ENCODE measurements around the gene SCN11A.

SCN11A gene

GRCh38 chr3:39051649-39052561, at the start of gene SCN11A, which contains the start of gene WDR48:
TSS of gene SCN11A (minus strand) at chr3:39051944. CDS start at chr3:38950362, 101,582 bp downstream.
TSS of gene WDR48 (plus strand) at chr3:39052016. CDS start at chr3:39052026, 10 bp downstream.
- H3K4me1 ChIP-seq (ENCODE audit: insufficient read depth, insufficient read length): no peaks in the 10 kb centered on the region
- no peaks in the 10 kb centered on the region for H3K36me3 ChIP-seq (ENCODE audit: insufficient read depth, insufficient read length, low read length)
- H3K4me3 ChIP-seq (ENCODE audit: insufficient read length, low read depth): peak within 1 kb of the TSS; percentile 93
- TF ChIP-seq ZNF274 (IDR thresholded peaks at IDR 0.05; ENCODE audit: low read depth, low read length) (no peak), SUZ12 (IDR thresholded peaks at IDR 0.05; ENCODE audit: extremely low read depth, insufficient read depth, insufficient read length) (no peak), YY1 (IDR thresholded peaks at IDR 0.05; ENCODE audit: insufficient read depth, insufficient read length) (peak; percentile 91)
- H3K27me3 ChIP-seq (ENCODE audit: insufficient read depth, insufficient read length): no peaks in the 10 kb centered on the region
- peak within 1 kb of the TSS; percentile 88 for H3K9ac ChIP-seq (ENCODE audit: insufficient read length, low read depth)
- peak; percentile 94 for DNase-seq (ENCODE audit: low read depth, low spot score)
- no peaks in the 10 kb centered on the region for H3K9me3 ChIP-seq (ENCODE audit: insufficient read depth, low read length)

GRCh38 chr3:39101022-39101689, 49.4 kb upstream of the SCN11A start:
- DNase-seq (ENCODE audit: low read depth, low spot score): no peak
- no peaks in the 10 kb centered on the region for H3K9me3 ChIP-seq (ENCODE audit: insufficient read depth, low read length)
- H3K9ac ChIP-seq (ENCODE audit: insufficient read length, low read depth): no peak overlapping the region
- TF ChIP-seq YY1 (IDR thresholded peaks at IDR 0.05; ENCODE audit: insufficient read depth, insufficient read length): no peak
- TF ChIP-seq ZNF274 (IDR thresholded peaks at IDR 0.05; ENCODE audit: low read depth, low read length): no peak
- TF ChIP-seq SUZ12 (IDR thresholded peaks at IDR 0.05; ENCODE audit: extremely low read depth, insufficient read depth, insufficient read length): no peak
- H3K27me3 ChIP-seq (ENCODE audit: insufficient read depth, insufficient read length): no peaks in the 10 kb centered on the region
- H3K36me3 ChIP-seq (ENCODE audit: insufficient read depth, insufficient read length, low read length): peaks cover 58% of the 10 kb centered on the region
- peaks cover 14% of the 10 kb centered on the region for H3K4me1 ChIP-seq (ENCODE audit: insufficient read depth, insufficient read length)
- no peak overlapping the region for H3K4me3 ChIP-seq (ENCODE audit: insufficient read length, low read depth)

GRCh38 chr3:39100500-39100886, 48.7 kb upstream of the SCN11A start:
- Histone ChIP-seq H3K4me1 (ENCODE audit: insufficient read depth, insufficient read length) (peaks cover 17% of the 10 kb centered on the region), H3K36me3 (ENCODE audit: insufficient read depth, insufficient read length, low read length) (peaks cover 64% of the 10 kb centered on the region), H3K9ac (ENCODE audit: insufficient read length, low read depth) (no peak overlapping the region), H3K27me3 (ENCODE audit: insufficient read depth, insufficient read length) (no peaks in the 10 kb centered on the region), H3K4me3 (ENCODE audit: insufficient read length, low read depth) (no peak overlapping the region), H3K9me3 (ENCODE audit: insufficient read depth, low read length) (no peaks in the 10 kb centered on the region)
- DNase-seq (ENCODE audit: low read depth, low spot score): no peak
- no peak for TF ChIP-seq SUZ12 (IDR thresholded peaks at IDR 0.05; ENCODE audit: extremely low read depth, insufficient read depth, insufficient read length)
- no peak for TF ChIP-seq YY1 (IDR thresholded peaks at IDR 0.05; ENCODE audit: insufficient read depth, insufficient read length)
- no peak for TF ChIP-seq ZNF274 (IDR thresholded peaks at IDR 0.05; ENCODE audit: low read depth, low read length)

- no peak overlapping the region for H3K9ac ChIP-seq (ENCODE audit: insufficient read length, low read depth)
- H3K9me3 ChIP-seq (ENCODE audit: insufficient read depth, low read length): no peaks in the 10 kb centered on the region
- no peaks in the 10 kb centered on the region for H3K27me3 ChIP-seq (ENCODE audit: insufficient read depth, insufficient read length)
- H3K4me1 ChIP-seq (ENCODE audit: insufficient read depth, insufficient read length): peaks cover 17% of the 10 kb centered on the region
- no peak overlapping the region for H3K4me3 ChIP-seq (ENCODE audit: insufficient read length, low read depth)
- DNase-seq (ENCODE audit: low read depth, low spot score): no peak
- TF ChIP-seq SUZ12 (IDR thresholded peaks at IDR 0.05; ENCODE audit: extremely low read depth, insufficient read depth, insufficient read length) (no peak), ZNF274 (IDR thresholded peaks at IDR 0.05; ENCODE audit: low read depth, low read length) (no peak), YY1 (IDR thresholded peaks at IDR 0.05; ENCODE audit: insufficient read depth, insufficient read length) (no peak)
- H3K36me3 ChIP-seq (ENCODE audit: insufficient read depth, insufficient read length, low read length): peaks cover 70% of the 10 kb centered on the region
Observed at GRCh38 chr3:39099738-39100499, 48.2 kb upstream of the SCN11A start.

- Histone ChIP-seq H3K36me3 (ENCODE audit: insufficient read depth, insufficient read length, low read length) (peaks cover 76% of the 10 kb centered on the region), H3K27me3 (ENCODE audit: insufficient read depth, insufficient read length) (no peaks in the 10 kb centered on the region), H3K9ac (ENCODE audit: insufficient read length, low read depth) (no peak overlapping the region), H3K4me1 (ENCODE audit: insufficient read depth, insufficient read length) (peaks cover 17% of the 10 kb centered on the region), H3K9me3 (ENCODE audit: insufficient read depth, low read length) (no peaks in the 10 kb centered on the region), H3K4me3 (ENCODE audit: insufficient read length, low read depth) (no peak overlapping the region)
- no peak for TF ChIP-seq SUZ12 (IDR thresholded peaks at IDR 0.05; ENCODE audit: extremely low read depth, insufficient read depth, insufficient read length)
- no peak for TF ChIP-seq ZNF274 (IDR thresholded peaks at IDR 0.05; ENCODE audit: low read depth, low read length)
- no peak for TF ChIP-seq YY1 (IDR thresholded peaks at IDR 0.05; ENCODE audit: insufficient read depth, insufficient read length)
- no peak for DNase-seq (ENCODE audit: low read depth, low spot score)
Observed at GRCh38 chr3:39099242-39099641, 47.5 kb upstream of the SCN11A start.

- no peak overlapping the region for H3K9ac ChIP-seq (ENCODE audit: insufficient read length, low read depth)
- no peaks in the 10 kb centered on the region for H3K27me3 ChIP-seq (ENCODE audit: insufficient read depth, insufficient read length)
- no peak for DNase-seq (ENCODE audit: low read depth, low spot score)
- H3K4me3 ChIP-seq (ENCODE audit: insufficient read length, low read depth): no peak overlapping the region
- no peaks in the 10 kb centered on the region for H3K9me3 ChIP-seq (ENCODE audit: insufficient read depth, low read length)
- no peak for TF ChIP-seq YY1 (IDR thresholded peaks at IDR 0.05; ENCODE audit: insufficient read depth, insufficient read length)
- no peak for TF ChIP-seq SUZ12 (IDR thresholded peaks at IDR 0.05; ENCODE audit: extremely low read depth, insufficient read depth, insufficient read length)
- no peak for TF ChIP-seq ZNF274 (IDR thresholded peaks at IDR 0.05; ENCODE audit: low read depth, low read length)
- peaks cover 82% of the 10 kb centered on the region for H3K36me3 ChIP-seq (ENCODE audit: insufficient read depth, insufficient read length, low read length)
- H3K4me1 ChIP-seq (ENCODE audit: insufficient read depth, insufficient read length): peaks cover 17% of the 10 kb centered on the region
Observed at GRCh38 chr3:39098473-39099000, 46.8 kb upstream of the SCN11A start.
